DOHH2 (cell line): ENCODE measurements around the gene C1orf53.

Source experiments
- CTCF ChIP-seq: fragments of 200-600 bp; sonication (generic); IDR thresholded peaks from one replicate; pipeline ENCODE4 v1.5.1; 2014; ENCODE audit warnings: antibody characterized with exemption, mild to moderate bottlenecking, low read depth, low read length; ENCODE audit not compliant: poor library complexity, severe bottlenecking
- EZH2phosphoT487 ChIP-seq: fragments of 200-600 bp; sonication (generic); IDR thresholded peaks from 2 replicates; pipeline ENCODE4 v1.6.1; 2017; ENCODE audit warnings: borderline replicate concordance, mild to moderate bottlenecking, antibody characterized with exemption, low read length, moderate library complexity, mixed read lengths

- TF ChIP-seq CTCF (no peak), EZH2phosphoT487 (no peak)
These were observed 46.8 kb downstream of the C1orf53 start for GRCh38 chr1:197948926-197949899.
